Left renal pelvis (tissue), 4 donors: ENCODE results near the gene ANO8. TPM values are rescaled to one million over a fixed set of nuclear protein-coding genes. Genes with fewer than 3 reads are reported as not detected.

Experiments
- DNase-seq, 4 donors: peaks; one replicate each; pipeline ENCODE4 v3.0.0-alpha.2; 2013; ENCODE audit warnings: low read depth in 4 of 4, low spot score in 3 of 4
- polyA plus RNA-seq, 4 donors: library from polyadenylated mRNA; unstranded; fragments of 120-200 nt; gene quantifications; one replicate each; pipeline ENCODE4 v1.2.1, GENCODE V29; 2013; ENCODE audit not compliant: insufficient read length in 4 of 4

Gene ANO8
- polyA plus RNA-seq, 4 donors, result 7.5 to 19.8 (median 13.6) TPM

DNA sequence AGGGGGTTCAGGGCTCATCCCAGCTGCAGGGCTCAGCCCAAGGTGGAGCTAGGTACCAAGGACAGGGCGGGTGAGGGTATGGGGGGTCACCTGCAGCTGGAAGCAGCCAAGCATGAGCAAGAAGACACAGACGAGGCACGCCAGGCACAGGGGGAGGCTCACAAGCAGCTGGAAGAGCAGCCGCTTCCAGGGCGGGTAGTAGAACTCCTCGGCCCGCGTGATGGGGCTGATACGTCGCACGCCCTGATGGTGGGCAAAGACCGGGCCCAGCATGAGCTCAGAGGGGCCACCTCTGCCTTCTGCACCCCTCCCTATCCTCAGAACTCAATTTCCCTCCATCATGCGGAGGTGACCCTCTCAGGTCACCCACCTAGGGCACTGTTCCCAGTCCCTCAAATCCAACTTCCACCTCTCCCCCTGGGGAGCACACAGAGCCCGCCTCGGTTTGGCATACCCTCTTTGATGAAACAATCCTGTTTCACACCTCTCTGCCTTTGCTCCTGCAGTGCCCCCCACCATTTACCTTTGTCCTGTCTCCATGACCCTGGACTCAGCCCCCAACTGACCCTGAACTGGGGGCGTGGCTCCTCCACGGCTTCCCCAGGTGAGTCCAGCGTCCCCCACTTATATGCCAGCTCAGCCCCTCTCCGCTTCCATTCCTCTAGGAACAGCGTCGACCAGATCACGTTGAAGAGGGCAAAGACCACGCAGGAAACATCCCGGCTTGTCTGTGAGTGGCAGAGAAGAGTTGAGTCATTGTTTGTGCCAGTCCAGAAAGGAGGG lies 4.2 kb downstream of the ANO8 start:
- no peak for DNase-seq

GRCh38 chr19:17329366-17330261 lies 5.0 kb downstream of the ANO8 start:
- DNase-seq, result no peak

DNA sequence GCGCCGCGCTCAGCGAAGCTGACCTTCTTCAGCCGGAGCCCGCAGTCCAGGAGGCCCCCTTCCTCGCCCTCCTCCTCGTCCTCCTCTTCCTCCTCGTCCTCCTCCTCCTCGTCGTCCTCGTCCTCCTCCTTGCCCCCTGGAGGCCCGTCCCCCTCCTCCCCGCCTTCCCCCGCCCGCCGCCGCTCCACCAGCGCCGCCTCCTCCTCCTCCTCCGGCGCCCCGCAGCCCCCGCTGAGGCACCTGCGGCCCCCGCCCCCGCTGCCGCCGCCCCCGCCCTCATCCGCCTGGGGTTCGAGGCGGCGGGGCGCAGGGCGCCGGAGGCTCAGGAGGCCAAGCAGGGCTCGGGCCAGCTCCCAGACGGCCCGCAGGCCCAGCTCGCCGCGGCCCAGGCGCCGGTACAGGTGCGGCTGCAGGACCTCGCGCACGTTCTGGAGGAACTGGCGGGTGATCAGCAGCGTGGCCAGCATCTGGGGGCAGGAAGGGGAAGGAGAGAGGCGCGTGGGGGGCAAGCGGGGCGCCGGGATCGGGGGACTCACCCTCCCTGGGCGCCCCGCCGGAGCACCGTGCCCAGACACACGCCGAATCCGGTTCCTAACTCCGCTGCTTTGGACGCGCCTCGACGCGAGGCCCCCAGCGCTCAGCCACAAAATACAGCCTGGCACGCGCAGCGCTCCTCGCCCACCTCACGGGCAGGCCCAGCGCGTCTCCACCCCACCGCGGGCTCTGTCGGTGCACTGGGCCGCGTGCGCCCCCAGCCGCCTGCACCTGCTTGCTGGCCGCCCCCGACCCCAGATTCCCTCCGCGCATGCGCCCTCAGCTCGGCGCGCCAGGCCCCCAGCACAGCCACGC lies 5.9 kb downstream of the ANO8 start:
- DNase-seq, result no peak

DNA sequence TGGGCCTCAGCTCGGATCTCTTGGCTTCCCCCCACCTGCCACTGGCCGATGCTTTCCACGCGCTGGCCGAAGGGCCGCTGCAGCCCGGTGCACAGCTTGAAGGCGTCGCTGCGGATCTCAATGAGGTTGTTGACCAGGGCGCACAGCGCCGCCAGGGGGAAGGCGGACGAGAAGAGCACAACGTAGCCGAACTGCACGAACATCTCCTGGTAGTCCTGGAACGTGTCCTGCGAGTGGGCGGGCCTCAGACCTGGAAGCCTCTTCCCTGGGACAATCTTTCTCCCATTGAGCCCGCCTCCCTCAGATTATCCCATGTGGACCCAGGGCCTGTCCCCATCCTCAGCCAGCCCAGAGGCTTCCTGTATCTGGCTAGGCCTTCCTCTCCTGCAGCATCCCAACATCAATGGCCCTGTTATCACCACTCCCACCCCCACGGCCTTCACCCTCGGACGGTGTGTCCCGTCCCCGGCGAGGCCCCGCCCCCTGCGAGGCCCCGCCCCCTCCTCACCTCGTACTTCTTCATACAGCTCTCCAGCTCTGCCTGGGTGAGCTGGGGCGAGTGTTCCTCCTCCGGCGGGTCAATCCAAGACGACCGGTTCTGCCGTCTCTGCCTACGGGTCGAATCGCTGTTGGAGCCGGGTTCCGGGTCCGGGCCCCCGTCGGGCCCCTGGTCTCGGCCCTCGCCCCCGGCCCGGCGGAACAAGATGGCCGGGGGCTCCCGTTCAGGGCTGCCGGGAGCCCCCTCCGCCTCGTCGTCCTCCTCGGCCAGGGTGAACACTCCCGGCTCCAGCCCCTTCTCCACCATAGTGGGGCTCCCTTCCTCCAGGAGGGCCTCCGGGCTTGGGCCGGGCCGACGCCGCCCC lies 6.8 kb downstream of the ANO8 start:
- peak in 1 of 4 donors; percentile 55 for DNase-seq

GRCh38 chr19:17327068-17327653 lies 7.5 kb downstream of the ANO8 start:
- no peak for DNase-seq

GRCh38 chr19:17326595-17326966 lies 8.1 kb downstream of the ANO8 start:
- no peak for DNase-seq

DNA sequence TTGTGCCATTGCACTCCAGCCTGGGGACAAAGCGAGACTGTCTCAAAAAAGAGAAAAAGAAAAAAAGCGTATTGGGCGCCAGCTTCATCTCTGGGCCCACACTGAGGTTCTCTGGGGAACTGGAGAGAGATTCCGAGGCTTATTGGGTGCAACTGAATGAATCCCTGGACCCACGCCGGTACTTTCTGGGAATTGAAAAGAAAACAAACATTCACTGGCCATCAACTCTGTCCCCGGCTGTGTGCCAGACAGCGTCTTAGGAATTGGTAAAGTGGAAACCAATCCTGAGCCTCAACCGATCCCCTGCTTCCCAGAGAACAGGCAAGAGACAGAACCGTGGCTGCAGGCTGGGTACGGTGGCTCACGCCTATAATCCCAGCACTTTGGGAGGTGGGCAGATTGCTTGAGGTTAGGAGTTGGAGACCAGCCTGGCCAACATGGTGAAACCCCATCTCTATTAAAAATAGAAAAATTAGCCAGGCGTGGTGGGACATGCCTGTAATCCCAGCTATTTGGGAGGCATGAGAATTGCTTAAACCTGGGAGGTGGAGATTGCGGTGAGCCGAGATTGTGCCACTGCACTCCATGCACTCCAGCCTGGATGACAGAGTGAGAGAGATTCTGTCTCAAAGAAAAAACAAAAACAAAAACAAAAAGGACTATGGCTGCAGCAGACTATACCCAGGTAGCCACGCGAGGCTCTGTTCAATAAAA lies 8.6 kb downstream of the ANO8 start:
- DNase-seq, result no peak

- no peak for DNase-seq
Measured at GRCh38 chr19:17325133-17325532, 9.5 kb downstream of the ANO8 start.

GRCh38 chr19:17324357-17325114 lies 10.1 kb downstream of the ANO8 start:
- DNase-seq, result no peak

DNA sequence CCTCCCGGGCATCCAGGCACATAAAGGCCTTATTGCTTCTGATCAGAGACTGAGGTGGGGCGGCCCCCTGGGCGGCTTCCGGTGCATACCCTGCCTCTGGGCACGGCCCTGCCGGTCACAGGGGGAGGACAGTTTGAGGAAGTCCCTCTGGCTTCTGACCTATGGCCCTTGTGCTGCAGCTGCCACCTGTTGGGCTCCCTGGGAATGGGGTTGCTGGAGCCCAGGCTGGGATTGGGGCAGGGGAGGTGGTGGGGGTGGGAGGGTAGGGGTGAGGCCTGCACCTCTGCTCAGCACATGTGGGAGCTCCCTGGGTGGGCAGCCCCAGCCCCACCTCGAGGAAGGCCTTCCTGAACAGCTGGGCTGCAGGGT lies 10.7 kb downstream of the ANO8 start:
- no peak for DNase-seq

- no peak for DNase-seq
Measured at GRCh38 chr19:17323300-17323963, 11.2 kb downstream of the ANO8 start.

GRCh38 chr19:17322854-17323253 lies 11.8 kb downstream of the ANO8 start:
- DNase-seq, result no peak

DNA sequence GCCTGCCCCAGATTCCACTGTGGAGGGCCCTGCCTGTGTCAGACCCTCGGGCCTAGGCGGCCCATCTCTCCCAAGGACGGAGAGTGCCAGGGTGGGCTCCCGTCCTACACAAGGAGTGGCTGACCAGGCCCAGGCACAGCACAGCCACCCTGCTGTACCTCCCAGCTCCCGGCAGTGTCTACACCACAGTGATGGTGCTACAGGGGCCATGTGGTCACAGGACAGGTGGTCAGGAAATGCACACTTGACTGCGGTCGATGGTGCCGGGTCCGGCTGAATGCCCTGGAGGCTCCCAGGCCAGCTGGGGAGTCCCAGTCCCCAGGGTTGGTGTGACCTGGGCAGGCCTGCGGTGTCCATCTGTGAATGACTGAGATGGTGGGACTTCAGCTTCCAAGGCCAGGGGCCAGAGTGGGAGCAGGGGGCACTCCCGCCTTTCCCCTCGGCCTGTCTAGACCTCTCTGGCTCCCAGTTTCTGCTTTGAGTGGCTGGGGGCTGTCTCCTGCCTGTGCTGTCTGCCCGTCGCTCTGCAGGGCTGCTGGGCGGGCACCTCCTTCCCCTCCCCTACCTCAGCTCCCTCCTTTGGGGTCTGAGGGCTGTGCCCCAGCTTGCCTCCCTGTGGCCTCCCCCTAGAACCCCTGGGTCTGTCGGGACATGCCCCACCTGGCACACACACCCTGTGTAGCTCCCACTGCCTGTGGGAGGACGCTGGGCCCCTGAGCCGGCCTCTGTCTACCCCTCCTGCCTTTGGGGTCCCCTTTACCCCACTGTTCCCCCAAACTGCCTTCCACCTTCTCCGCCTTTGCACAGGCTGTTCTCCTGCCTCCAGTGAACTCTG lies 12.8 kb downstream of the ANO8 start:
- no peak for DNase-seq

DNA sequence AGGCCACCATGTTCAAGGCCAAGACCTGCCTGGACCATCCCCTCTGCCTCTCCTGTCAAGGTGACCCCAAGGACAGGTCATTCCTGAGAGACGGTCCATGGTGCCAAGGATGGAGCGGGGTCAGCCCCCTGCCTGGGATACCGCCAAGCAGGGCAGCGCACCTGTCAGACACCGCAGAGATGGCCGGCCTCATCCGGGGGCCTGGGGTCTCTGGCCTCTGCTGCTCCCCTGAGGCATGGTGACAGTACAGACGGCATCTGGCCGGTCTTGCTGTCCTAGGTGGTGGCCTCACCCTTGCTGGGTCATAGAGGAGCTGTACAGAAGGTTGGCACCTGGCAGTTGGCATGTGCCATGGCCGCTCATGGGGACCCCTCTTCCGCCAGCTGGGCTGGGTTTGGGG lies 14.2 kb downstream of the ANO8 start:
- no peak for DNase-seq

DNA sequence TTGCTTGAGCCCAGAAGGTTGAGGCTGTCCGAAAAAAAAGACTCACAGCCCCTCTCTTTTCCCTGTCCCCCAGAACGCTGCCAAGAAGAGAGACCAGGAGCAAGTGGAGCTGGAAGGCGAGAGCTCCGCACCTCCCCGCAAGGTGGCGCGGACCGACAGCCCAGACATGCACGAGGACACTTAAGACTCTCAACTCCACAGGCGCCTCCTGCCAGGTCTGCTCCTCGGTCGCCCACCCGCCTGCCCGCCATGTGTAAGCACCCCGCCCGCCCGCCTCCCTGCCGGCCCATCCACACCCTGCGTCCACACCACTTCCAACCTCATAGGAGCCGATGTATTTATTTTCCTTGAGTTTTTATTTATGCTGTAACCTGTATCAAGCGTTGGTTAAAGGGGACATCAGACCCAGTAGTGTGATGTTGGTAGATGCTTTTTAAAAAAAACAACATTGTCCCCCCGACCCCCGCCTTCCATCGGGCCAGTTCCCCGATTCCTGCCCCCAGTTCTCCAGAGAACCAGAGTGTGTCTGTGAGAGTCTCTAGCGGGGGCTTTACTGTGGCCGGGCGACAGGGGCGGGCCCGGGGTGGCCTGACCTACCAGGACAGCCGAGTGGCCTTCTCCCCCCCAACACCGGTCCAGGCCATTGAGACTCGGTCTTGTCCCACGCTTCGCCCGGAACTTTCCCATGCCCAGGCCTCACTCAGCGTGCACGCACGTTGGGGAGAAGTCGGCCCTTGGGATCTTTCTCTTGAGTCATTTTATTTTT lies 15.0 kb downstream of the ANO8 start:
- DNase-seq, result no peak

DNA sequence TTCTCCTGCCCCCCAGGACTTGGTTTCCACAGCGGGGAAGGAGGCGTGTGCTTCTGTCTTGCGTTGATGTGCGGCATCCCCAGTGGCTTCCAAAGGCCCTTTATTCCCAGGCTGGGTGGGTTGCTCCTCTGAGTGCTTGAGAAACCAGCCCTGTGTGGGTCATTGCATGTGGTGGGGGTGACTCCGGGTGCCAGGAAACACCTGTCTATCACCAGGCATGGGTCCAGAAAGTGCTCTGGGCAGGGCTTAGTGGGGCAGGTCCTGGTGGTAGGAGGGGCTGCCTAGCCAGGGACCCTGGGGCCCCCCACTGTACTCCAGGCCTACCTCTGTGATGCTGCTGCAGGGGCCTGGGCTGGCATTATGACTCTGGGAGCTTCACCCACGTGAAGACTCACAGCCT lies 15.7 kb downstream of the ANO8 start:
- DNase-seq, result no peak
